AG09319 (cell line): ENCODE measurements around the gene ZNF451.

Source experiments
- DNase-seq: peaks from one replicate; pipeline ENCODE4 v3.0.0-alpha.2; 2010; ENCODE audit warnings: low read depth; ENCODE audit errors: extremely low read depth
- TF ChIP-seq, protein P1 (sequence below): IDR thresholded peaks from 2 replicates; pipeline ENCODE4 v1.5.1; 2011; ENCODE audit warnings: low read depth, mild to moderate bottlenecking, inconsistent platforms, low read length, moderate library complexity

Gene ZNF451

DNA sequence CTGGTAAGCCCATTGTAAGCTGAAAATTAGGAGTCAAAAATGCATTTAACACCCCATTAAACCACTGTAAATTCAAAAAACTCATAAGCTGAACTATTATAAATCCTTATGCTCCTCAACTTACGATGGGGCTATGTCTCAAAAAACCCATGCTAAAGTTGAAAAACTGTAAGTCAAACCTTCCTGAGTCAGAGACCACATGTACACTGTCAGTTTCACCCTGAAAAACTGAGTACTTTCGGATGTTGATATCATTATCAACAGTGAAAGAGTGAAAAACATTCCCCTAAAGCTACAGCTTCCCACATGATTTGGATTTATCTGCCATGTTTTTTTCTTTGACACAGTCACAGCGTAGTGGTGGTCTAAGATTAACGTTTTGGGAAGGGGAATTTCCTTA lies 117.9 kb downstream of the ZNF451 start:
- TF ChIP-seq, protein P1, sequence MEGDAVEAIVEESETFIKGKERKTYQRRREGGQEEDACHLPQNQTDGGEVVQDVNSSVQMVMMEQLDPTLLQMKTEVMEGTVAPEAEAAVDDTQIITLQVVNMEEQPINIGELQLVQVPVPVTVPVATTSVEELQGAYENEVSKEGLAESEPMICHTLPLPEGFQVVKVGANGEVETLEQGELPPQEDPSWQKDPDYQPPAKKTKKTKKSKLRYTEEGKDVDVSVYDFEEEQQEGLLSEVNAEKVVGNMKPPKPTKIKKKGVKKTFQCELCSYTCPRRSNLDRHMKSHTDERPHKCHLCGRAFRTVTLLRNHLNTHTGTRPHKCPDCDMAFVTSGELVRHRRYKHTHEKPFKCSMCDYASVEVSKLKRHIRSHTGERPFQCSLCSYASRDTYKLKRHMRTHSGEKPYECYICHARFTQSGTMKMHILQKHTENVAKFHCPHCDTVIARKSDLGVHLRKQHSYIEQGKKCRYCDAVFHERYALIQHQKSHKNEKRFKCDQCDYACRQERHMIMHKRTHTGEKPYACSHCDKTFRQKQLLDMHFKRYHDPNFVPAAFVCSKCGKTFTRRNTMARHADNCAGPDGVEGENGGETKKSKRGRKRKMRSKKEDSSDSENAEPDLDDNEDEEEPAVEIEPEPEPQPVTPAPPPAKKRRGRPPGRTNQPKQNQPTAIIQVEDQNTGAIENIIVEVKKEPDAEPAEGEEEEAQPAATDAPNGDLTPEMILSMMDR: no peak
- DNase-seq: no peak

DNA sequence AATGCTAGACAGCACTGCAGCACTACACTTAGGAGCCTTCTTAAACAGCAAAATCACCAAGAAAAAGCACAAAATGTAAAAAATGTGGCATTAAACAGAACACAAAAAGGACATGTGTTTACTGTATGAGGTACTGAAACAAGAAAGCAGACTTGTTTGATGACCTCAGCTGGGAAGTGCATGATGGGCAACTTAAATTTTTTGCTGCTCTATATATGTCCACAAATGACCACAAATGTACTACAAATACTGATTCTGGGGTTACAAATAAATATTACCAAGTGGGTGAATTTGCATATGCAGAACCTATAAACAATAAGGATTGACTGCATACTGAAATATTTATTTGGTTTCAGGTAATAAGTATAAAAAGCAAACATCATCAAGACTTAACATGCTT lies 119.0 kb downstream of the ZNF451 start:
- TF ChIP-seq, protein P1: no peak
- DNase-seq: no peak

DNA sequence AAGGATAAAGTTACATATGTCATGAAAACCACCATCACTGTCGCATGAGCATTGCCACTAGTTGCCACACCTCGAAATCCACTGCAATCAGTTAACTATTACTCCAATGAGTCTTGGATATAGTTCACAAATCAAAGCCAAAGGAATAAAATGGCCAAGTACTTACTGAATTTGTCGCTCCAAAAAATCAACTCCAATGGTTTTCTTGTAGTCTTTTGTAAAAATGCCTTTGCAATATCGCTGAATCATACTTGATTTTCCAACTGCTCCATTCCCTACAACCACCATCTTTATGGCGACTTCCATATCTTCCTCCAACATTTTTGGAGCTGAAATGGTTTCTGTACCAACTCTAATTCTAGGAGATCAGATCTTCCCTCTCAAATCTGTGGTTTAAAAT lies 120.1 kb downstream of the ZNF451 start:
- TF ChIP-seq, protein P1: no peak
- no peak for DNase-seq

DNA sequence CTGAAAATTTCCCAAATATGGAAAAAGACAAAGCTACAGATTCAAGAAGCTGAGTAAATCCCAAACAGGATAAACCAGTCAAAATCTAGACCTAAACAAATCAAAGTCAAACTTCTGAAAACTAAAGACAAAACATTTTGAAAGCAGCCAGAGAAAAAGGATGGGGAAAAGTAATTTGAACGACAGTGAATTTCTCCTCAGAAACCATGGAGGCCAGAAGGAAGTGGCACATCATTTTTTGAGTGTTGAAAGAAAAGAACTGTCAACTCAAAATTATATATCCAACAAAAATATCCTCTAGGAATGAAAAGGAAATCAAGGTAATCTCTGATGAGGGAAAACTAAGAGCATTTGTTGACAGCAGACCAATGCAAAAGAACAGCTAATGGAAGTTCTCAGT lies 125.3 kb downstream of the ZNF451 start:
- TF ChIP-seq, protein P1: no peak
- DNase-seq: no peak

DNA sequence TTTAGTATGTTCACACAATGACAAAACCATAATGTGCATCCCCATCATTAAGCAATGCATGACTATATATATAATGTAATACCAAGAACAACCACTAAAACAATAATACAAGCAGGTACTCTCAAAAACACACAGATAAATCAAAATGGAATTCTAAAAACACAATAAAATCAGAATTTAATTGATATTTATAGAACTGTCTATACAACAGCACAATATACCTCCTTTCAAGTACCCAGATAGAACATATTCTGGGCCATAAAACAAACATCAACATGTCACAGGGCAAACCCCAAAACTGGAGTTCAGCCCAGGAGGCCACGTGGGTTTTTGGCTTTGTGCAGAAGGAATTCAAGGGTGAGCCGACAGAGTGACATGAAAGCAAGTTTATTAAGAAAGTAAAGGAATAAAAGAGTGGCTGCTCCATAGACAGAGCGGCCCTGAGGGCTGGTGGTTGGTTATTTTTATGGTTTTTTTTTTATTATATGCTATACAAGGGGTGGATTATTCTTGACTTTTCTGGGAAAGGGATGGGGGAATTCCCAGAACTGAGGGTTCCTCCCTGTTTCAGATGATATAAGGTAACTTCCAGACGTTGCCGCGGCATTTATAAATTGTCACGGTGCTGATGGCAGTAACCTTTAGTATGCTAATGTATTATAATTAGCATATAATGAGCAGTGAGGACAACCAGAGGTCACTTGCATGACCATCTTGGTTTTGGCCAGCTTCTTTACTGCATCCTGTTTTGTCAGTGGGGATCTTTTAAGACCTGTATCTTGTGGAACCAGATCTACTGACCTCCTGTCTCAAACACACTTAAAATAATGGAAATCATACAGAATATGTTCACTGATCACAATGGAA lies 126.5 kb downstream of the ZNF451 start:
- DNase-seq: no peak
- TF ChIP-seq, protein P1: no peak

DNA sequence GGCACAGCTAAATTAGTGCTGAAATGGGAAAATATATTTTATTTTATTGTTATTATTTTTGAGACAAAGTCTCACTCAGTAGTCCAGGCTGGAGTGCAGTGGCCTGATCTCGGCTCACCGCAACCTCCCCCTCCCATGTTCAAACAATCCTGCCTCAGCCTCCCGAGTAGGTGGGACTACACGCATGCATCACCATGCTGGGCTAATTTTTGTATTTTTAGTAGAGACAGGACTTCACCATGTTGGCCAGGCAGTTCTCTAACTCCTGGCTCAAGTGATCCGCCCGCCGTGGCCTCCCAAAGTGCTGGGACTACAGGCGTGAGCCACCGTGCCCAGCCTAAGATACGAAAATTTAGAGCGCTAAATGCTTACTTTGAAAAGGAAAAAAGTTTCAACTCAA lies 127.3 kb downstream of the ZNF451 start:
- no peak for DNase-seq
- TF ChIP-seq, protein P1: no peak
